HG02970 (cell line): ENCODE results near the gene CHSY1.

ENCODE experiments used
- ATAC-seq: cut with Tn5 transposase; IDR thresholded peaks from one replicate; pipeline ENCODE4 v1.9.1; 2021; ENCODE audit warnings: mild to moderate bottlenecking, moderate library complexity, moderate number of reproducible peaks; ENCODE audit not compliant: unreplicated experiment, low FRiP score

CHSY1 gene

GRCh38 chr15:101246824-101247745 lies 4.8 kb downstream of the CHSY1 start:
- ATAC-seq = no peak

GRCh38 chr15:101246391-101246790 lies 5.5 kb downstream of the CHSY1 start:
- ATAC-seq = no peak

GRCh38 chr15:101244889-101245668 lies 6.8 kb downstream of the CHSY1 start:
- ATAC-seq = no peak

GRCh38 chr15:101244036-101244781 lies 7.6 kb downstream of the CHSY1 start:
- ATAC-seq = no peak

GRCh38 chr15:101243420-101243819 lies 8.4 kb downstream of the CHSY1 start:
- ATAC-seq = no peak

GRCh38 chr15:101242999-101243336 lies 8.9 kb downstream of the CHSY1 start:
- ATAC-seq = no peak

GRCh38 chr15:101242160-101242998 lies 9.5 kb downstream of the CHSY1 start:
- no peak for ATAC-seq

GRCh38 chr15:101240358-101240757 lies 11.5 kb downstream of the CHSY1 start:
- no peak for ATAC-seq

- no peak for ATAC-seq
Measured at GRCh38 chr15:101239724-101240136, 12.1 kb downstream of the CHSY1 start.

GRCh38 chr15:101237251-101237650 lies 14.6 kb downstream of the CHSY1 start:
- ATAC-seq = no peak

- ATAC-seq = no peak
Measured at GRCh38 chr15:101233651-101234280, 18.1 kb downstream of the CHSY1 start.

- ATAC-seq = no peak
Measured at GRCh38 chr15:101232677-101233076, 19.2 kb downstream of the CHSY1 start.

- no peak for ATAC-seq
Measured at GRCh38 chr15:101228313-101228712, 23.5 kb downstream of the CHSY1 start.

- no peak for ATAC-seq
Measured at GRCh38 chr15:101225658-101226057, 26.2 kb downstream of the CHSY1 start.

- ATAC-seq = no peak
Measured at GRCh38 chr15:101221902-101222301, 29.9 kb downstream of the CHSY1 start.

- ATAC-seq = no peak
Measured at GRCh38 chr15:101220060-101220459, 31.8 kb downstream of the CHSY1 start.

GRCh38 chr15:101219441-101219840 lies 32.4 kb downstream of the CHSY1 start:
- no peak for ATAC-seq

- no peak for ATAC-seq
Measured at GRCh38 chr15:101217446-101217845, 34.4 kb downstream of the CHSY1 start.

GRCh38 chr15:101216100-101216499 lies 35.7 kb downstream of the CHSY1 start:
- ATAC-seq = no peak

- no peak for ATAC-seq
Measured at GRCh38 chr15:101215681-101216080, 36.2 kb downstream of the CHSY1 start.
